ENCODE results near the gene FTO.

- TF ChIP-seq CTCF (IDR thresholded peaks at IDR 0.05; ENCODE audit: insufficient read depth, low read length, poor library complexity, severe bottlenecking), result no peak
- TF ChIP-seq EZH2phosphoT487 (conservative IDR thresholded peaks at IDR 0.05; ENCODE audit: low read length), result no peak
Measured at GRCh38 chr16:54160252-54160860, 456.4 kb downstream of the FTO start.
